ENCODE data around the gene B3GAT1.

DNA sequence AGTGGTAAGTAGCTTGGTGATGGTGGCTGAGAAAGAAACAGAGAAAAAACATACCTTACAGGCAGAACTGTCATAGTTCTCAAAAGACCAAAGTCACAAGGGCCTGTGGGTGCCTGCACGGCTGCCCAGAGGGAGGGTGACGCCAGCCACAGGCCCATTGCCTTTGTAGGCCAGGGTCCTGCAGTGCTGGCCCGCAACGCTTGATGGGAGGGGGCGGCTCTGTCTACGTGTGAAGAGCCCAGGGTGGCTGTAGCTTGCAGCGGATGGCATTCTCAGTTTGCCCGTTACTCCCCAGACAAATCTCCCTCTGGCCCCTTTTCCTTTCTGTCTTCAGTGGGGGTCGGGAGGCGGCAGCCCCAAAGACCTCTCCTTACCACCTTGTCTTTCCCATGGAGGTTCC, 24.7 kb upstream of the B3GAT1 start:
- TF ChIP-seq, protein P1, sequence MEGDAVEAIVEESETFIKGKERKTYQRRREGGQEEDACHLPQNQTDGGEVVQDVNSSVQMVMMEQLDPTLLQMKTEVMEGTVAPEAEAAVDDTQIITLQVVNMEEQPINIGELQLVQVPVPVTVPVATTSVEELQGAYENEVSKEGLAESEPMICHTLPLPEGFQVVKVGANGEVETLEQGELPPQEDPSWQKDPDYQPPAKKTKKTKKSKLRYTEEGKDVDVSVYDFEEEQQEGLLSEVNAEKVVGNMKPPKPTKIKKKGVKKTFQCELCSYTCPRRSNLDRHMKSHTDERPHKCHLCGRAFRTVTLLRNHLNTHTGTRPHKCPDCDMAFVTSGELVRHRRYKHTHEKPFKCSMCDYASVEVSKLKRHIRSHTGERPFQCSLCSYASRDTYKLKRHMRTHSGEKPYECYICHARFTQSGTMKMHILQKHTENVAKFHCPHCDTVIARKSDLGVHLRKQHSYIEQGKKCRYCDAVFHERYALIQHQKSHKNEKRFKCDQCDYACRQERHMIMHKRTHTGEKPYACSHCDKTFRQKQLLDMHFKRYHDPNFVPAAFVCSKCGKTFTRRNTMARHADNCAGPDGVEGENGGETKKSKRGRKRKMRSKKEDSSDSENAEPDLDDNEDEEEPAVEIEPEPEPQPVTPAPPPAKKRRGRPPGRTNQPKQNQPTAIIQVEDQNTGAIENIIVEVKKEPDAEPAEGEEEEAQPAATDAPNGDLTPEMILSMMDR (IDR thresholded peaks at IDR 0.05 in 2 of 3, conservative IDR thresholded peaks at IDR 0.05 in 1 of 3; ENCODE audit: borderline replicate concordance in 1 of 3, insufficient read depth in 1 of 3, low read depth in 2 of 3, low read length in 2 of 3), result no peak
- TF ChIP-seq POLR2A (IDR thresholded peaks at IDR 0.05; ENCODE audit: borderline replicate concordance, extremely low read depth, insufficient read depth, insufficient read length) (no peak), RAD21 (IDR thresholded peaks at IDR 0.05; ENCODE audit: low read depth) (no peak), POLR2AphosphoS5 (IDR thresholded peaks at IDR 0.05; ENCODE audit: low read depth, low read length) (no peak), EZH2phosphoT487 (IDR thresholded peaks at IDR 0.05; ENCODE audit: borderline replicate concordance) (no peak), EZH2 (IDR thresholded peaks at IDR 0.05) (no peak), YY1 (IDR thresholded peaks at IDR 0.05; ENCODE audit: extremely low read depth, insufficient replicate concordance, low read depth, low read length) (no peak), FOSL1 (IDR thresholded peaks at IDR 0.05; ENCODE audit: low read depth) (no peak)
- TF ChIP-seq, protein P2, sequence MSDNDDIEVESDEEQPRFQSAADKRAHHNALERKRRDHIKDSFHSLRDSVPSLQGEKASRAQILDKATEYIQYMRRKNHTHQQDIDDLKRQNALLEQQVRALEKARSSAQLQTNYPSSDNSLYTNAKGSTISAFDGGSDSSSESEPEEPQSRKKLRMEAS (IDR thresholded peaks at IDR 0.05), result no peak
- TF ChIP-seq, protein P3, sequence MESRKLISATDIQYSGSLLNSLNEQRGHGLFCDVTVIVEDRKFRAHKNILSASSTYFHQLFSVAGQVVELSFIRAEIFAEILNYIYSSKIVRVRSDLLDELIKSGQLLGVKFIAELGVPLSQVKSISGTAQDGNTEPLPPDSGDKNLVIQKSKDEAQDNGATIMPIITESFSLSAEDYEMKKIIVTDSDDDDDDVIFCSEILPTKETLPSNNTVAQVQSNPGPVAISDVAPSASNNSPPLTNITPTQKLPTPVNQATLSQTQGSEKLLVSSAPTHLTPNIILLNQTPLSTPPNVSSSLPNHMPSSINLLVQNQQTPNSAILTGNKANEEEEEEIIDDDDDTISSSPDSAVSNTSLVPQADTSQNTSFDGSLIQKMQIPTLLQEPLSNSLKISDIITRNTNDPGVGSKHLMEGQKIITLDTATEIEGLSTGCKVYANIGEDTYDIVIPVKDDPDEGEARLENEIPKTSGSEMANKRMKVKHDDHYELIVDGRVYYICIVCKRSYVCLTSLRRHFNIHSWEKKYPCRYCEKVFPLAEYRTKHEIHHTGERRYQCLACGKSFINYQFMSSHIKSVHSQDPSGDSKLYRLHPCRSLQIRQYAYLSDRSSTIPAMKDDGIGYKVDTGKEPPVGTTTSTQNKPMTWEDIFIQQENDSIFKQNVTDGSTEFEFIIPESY (IDR thresholded peaks at IDR 0.05; ENCODE audit: extremely low read depth, insufficient replicate concordance, low read length), result no peak

Data from HCT116 (cell line).